ENCODE data around the gene UGT2B7. TPM values are rescaled to one million over a fixed set of nuclear protein-coding genes. Genes with fewer than 3 reads are reported as not detected.

UGT2B7 gene
- total RNA-seq, 4 donors from 2014 or later: not detected

DNA sequence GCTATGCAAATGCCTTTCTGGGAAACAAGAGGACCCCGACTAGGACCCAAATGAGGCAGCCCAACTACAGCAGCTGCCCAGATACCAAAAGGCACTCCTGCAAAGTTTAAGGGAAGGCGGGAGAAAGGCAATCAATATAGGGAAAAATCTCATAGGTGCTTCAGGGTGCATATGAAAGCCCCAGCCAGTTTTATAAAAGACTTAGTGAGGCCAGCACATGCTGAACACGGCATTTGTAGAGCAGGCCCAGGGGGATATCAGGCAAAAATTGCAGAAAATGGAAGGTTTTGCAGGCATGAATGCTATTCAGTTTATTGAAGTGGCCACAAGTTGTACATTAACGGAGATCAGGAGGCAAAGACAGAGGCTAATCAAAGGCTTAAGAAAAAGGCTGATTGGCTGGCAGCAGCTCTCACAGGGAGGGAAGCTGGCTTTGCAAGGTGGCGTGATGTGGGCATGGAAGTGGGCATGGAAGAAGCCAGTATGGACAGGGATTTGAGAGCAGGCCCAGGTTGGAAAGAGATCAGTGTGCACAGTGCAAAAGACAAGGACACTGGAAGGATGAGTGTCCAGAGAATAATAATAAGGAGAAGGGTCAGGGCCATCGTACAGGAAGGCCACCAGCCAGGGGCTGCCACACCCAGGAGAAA lies 37.7 kb upstream of the UGT2B7 start:
- intact Hi-C loops (cut with DNase I): no loop called here
- WGBS, 2 donors: 77 to 78% methylated on average over 6 of the region's 6 CpGs
- DNase-seq: no peak
- no peaks in the 10 kb centered on the region for H3K27me3 ChIP-seq
- H3K9me3 ChIP-seq: no peaks in the 10 kb centered on the region
- no peak overlapping the region for H3K4me3 ChIP-seq (replicated peaks in 1 of 3)
- TF ChIP-seq POLR2A (IDR thresholded peaks at IDR 0.05): no peak
- TF ChIP-seq, protein P1, sequence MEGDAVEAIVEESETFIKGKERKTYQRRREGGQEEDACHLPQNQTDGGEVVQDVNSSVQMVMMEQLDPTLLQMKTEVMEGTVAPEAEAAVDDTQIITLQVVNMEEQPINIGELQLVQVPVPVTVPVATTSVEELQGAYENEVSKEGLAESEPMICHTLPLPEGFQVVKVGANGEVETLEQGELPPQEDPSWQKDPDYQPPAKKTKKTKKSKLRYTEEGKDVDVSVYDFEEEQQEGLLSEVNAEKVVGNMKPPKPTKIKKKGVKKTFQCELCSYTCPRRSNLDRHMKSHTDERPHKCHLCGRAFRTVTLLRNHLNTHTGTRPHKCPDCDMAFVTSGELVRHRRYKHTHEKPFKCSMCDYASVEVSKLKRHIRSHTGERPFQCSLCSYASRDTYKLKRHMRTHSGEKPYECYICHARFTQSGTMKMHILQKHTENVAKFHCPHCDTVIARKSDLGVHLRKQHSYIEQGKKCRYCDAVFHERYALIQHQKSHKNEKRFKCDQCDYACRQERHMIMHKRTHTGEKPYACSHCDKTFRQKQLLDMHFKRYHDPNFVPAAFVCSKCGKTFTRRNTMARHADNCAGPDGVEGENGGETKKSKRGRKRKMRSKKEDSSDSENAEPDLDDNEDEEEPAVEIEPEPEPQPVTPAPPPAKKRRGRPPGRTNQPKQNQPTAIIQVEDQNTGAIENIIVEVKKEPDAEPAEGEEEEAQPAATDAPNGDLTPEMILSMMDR (IDR thresholded peaks at IDR 0.05): no peak
- no peaks in the 10 kb centered on the region for H3K36me3 ChIP-seq
- H3K4me1 ChIP-seq: no peaks in the 10 kb centered on the region
- no peak overlapping the region for H3K27ac ChIP-seq

- TF ChIP-seq POLR2A (IDR thresholded peaks at IDR 0.05): no peak
- TF ChIP-seq, protein P1 (IDR thresholded peaks at IDR 0.05): no peak
- Histone ChIP-seq H3K27me3 (no peaks in the 10 kb centered on the region), H3K36me3 (no peaks in the 10 kb centered on the region), H3K27ac (no peak overlapping the region), H3K4me1 (no peaks in the 10 kb centered on the region), H3K9me3 (no peaks in the 10 kb centered on the region), H3K4me3 (replicated peaks in 1 of 3) (no peak overlapping the region)
- WGBS, 2 donors: 87 to 93% methylated on average over 5 of the region's 5 CpGs
- DNase-seq: no peak
- intact Hi-C loops (cut with DNase I): no loop called here
Observed at GRCh38 chr4:69060651-69061308, 35.5 kb upstream of the UGT2B7 start.

- no peaks in the 10 kb centered on the region for H3K27me3 ChIP-seq
- H3K27ac ChIP-seq: no peak overlapping the region
- no peaks in the 10 kb centered on the region for H3K36me3 ChIP-seq
- no peaks in the 10 kb centered on the region for H3K9me3 ChIP-seq
- intact Hi-C loops (cut with DNase I): no loop called here
- no peak for TF ChIP-seq POLR2A (IDR thresholded peaks at IDR 0.05)
- TF ChIP-seq, protein P1 (IDR thresholded peaks at IDR 0.05): no peak
- H3K4me1 ChIP-seq: no peaks in the 10 kb centered on the region
- DNase-seq: no peak
- WGBS, 2 donors: 90 to 91% methylated on average over 3 of the region's 3 CpGs
- H3K4me3 ChIP-seq (replicated peaks in 1 of 3): no peak overlapping the region
Observed at GRCh38 chr4:69064391-69064790, 31.9 kb upstream of the UGT2B7 start.

- Histone ChIP-seq H3K4me3 (replicated peaks in 1 of 3) (no peak overlapping the region), H3K9me3 (no peaks in the 10 kb centered on the region), H3K27me3 (no peaks in the 10 kb centered on the region), H3K27ac (no peak overlapping the region), H3K4me1 (no peaks in the 10 kb centered on the region), H3K36me3 (no peaks in the 10 kb centered on the region)
- no peak for TF ChIP-seq POLR2A (IDR thresholded peaks at IDR 0.05)
- TF ChIP-seq, protein P1 (IDR thresholded peaks at IDR 0.05): no peak
- intact Hi-C loops (cut with DNase I): no loop called here
- no peak for DNase-seq
Observed at GRCh38 chr4:69066945-69067344, 29.3 kb upstream of the UGT2B7 start.

GRCh38 chr4:69069085-69069484 lies 27.2 kb upstream of the UGT2B7 start:
- Histone ChIP-seq H3K9me3 (no peaks in the 10 kb centered on the region), H3K27ac (no peak overlapping the region), H3K36me3 (no peaks in the 10 kb centered on the region), H3K27me3 (no peaks in the 10 kb centered on the region), H3K4me1 (no peaks in the 10 kb centered on the region), H3K4me3 (replicated peaks in 1 of 3) (no peak overlapping the region)
- WGBS, 2 donors: 64 to 93% methylated on average over 2 of the region's 2 CpGs
- intact Hi-C loops (cut with DNase I): no loop called here
- no peak for DNase-seq
- TF ChIP-seq, protein P1 (IDR thresholded peaks at IDR 0.05): no peak
- no peak for TF ChIP-seq POLR2A (IDR thresholded peaks at IDR 0.05)
